ENCODE data around the gene CFAP43.

The CFAP43 gene

DNA sequence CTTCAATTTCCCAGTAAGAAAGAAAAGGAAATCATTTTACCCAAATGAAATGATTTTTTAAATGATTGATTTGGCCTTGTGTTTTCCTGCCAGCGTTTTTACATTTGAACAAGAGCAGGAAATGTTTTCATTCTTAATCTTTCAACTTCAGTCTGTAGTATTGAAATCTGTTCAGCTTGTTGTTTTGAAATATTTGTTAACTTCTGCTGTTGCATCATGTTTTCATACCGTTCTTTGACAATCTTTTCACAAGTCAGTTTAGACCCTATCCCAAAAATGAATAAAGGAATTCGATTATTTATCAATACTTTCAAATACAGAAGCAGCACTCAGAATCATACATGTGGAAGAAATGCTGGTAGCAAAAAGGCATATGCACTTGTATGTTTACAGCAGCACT, 102.1 kb downstream of the CFAP43 start:
- DNase-seq, result no peak

DNA sequence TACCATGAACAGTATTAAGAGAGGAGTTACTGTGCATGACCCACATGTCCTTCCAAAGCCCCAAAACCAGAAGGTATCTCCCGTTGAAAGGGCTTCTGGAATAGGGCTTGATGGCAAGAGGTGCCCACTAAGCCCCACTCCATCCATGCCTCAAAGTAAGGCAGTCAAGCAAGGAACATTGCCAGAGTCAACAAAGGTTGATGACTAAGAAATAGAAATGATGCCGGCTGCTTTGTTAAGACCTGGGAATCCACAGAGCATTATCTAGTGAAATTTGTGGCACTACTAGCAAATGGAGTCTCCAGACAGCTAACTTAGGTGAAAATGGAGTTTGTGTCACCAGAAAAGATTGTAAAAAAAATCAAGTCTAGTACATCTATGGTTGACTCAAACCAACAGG, 104.0 kb downstream of the CFAP43 start:
- no peak for DNase-seq

DNA sequence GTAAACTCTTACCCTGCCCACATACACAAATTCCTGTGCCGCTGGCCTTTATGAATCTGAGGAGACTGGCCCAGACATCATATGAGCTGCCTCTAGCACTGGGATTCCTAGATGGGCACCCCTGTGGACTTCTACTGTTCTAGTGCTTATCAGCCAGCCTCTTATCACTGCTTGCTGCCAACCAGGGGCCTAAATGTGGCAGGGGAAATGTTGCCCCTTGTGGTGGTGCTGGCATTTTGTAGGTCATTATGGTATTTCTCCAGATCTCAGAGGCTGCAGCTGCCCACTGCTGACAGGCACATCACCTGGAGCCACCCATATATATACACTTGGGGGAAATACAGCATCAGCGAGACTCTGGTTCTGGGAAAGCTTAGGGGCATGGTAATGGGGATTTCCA, 104.8 kb downstream of the CFAP43 start:
- DNase-seq, result no peak

DNA sequence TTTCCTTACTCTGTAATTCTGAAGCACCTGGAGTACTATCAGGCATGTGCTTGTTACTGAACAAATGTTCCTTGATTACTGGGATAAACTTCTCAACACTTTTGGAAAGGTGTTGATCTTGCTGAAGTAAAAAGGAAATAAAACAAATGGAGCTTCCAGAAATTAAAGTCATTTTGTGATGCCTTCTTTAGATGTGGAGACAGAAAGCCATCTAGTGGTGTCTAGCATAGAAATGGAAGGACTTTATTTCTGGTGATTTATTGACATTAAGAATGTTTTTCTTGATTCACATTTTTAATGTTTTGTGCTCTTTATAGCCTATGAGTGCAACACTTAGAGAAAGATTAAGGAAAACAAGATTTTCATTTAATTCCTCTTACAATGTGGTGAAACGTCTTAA, 108.8 kb downstream of the CFAP43 start:
- no peak for DNase-seq

DNA sequence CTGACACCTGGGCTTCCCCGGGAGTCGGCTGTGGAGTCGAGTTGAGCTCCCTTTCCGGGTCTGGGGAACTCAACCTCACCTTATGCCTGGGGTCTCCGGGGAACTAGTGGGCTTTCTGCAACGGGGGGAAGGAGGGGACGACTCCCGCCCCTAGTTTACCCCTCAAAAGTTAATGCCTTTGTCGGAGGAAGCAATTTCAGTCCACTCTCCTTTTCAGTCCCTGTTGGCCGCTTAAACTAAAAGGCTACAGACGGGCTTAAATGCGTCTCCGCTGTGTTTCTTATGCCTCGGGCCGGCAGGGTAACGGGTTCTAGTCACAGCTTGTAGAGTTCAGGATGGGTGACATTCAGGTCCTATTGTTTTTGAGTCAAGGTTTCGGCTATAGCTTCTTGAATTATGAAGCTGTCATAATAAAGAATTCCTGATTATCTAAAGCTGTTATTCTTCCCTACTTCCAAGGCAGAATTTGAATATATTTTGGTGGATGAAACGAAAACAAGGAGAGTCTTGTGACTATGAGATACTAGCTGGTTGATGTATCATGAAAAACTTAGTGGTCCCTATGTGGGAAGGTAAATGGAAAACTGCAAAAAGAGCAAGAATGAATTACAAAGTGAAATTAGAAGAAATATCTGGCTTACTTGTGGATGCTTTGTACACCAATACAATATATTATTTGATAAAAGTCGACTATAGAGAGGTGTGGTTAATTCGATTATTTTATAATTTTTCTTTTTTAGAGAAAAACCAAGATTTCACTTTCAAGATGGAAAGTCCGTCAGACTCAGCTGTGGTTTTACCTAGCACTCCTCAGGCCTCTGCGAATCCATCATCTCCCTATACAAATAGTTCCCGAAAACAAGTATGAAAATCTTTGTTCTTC, 109.7 kb downstream of the CFAP43 start:
- DNase-seq, result no peak

DNA sequence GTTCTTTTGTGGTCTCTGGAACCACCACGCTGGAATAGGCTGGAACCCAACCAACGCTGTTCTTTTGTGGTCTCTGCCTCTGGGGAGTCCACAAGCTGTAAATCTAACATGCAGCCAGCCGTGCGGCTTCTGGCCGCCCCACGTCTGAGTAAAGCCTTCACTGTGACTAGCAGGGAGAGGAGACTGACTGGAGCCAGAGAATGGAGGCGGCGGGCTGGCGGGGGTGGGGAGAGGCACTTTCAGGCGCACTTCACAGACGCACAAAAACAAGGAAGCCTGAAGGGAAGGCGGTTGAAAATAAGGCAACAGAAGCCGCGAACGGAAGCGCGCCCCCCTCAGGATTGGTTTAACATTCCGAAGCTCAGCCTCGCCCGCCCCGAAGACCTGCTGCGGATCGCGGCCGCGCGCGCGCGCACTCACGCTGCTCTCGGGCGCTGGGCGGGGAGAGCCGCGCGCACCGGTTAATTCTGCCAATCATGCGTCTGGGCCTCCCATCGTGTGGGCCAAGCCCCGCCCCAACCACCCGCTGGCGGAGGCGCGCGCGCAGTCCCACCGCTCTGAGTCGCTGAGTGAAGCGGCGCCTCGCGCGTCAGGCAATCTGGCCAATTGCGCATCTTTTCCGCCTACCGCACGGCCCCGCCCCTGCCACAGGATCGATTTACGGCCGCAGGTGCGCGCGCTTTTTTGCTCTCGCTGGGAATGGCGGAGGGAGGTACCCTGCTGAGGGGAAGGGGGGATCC, 110.5 kb downstream of the CFAP43 start, which contains the start of gene SFR1:
Gene SFR1, plus strand, starts transcription at position 687 of the 740 bp plus-strand sequence. Its CDS starts 13 bp downstream, at position 700.
- DNase-seq, result peak; percentile 89 to 96

DNA sequence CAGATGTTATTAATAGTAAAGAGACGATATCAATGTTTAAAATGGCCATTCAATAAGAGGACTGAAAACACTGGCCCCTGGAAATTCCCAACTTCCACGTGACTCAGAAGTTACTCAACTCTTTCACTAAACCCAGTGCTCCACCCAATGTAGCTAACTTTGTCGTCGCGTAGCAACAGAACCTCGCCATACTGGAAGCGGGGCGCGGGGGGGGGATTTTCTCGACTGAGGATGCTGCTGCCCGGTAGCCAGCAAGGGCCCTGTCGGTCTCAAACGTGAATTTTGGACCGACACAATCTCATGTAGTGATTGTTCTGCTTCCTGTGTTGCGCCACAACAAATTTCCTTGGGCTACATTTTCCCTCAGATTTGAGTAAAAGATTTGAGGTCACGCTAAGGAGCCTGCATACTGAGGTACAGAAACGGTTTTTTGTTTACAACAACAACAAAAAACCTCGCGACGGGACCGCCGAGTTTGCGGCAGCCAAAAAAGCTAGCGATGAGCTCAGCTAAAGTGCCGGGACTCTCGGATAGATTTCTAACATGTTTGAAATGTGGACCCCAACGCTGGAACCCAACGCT, 111.2 kb downstream of the CFAP43 start:
- DNase-seq, result peak; percentile 75 to 85

DNA sequence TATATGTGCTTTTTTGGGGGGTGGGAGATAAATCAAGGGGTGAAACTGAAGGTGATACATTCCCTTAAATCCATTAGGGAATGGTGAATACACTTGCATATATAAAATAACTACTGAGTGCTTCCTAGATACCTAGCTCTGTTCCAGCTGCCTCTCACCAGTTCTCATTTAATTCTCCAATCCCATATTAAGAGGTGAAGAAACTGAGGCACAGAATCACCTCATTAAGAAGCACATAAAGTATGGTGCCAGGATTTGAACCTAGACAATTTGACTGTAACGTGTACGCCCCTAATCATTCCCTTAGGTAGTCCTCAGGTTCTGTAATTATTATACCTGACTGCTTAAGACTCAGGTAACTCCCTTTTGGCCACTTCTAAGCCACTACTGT, 111.7 kb downstream of the CFAP43 start:
- DNase-seq, result no peak

DNA sequence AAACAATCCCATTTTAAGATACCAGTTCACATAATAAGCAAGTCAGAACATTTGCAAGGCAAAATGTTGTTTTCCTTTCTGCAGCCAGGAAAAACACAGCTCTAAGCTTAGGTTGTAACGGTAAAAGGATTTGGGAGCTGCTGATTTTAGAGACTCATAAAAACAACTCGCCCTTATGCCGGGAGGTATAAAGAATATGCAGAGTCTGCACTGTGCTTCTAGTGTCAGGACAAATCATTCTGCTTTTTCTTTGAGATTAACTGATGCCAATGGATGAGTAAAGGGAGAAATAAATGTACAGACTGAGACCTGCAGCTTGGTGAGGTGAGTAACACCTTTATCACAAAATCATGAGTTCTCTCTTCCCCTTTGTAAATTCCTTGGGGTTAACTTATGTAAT, 112.2 kb downstream of the CFAP43 start:
- DNase-seq, result no peak

DNA sequence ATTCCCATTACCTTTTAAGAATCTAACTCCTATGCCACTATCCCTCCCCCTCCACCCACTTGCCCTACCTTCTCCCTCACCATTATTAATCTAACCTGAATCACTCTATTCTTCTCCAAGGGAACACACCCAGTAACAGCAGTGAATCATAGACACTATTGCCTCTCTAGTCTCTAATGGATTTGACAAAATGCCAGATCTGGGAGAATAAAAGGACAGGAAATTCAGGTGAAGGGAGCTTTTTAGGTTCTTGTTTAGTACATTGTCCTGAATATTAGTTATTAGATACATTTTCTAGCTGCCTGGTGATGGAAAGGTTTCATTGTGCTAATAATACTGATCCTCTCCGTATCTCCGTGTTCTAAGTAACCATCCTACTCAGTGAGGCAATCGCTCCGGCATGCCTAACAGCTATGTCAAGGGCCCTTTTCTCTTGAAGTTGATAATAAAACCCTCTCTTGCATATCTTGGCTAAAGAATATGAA, 114.3 kb downstream of the CFAP43 start:
- no peak for DNase-seq

DNA sequence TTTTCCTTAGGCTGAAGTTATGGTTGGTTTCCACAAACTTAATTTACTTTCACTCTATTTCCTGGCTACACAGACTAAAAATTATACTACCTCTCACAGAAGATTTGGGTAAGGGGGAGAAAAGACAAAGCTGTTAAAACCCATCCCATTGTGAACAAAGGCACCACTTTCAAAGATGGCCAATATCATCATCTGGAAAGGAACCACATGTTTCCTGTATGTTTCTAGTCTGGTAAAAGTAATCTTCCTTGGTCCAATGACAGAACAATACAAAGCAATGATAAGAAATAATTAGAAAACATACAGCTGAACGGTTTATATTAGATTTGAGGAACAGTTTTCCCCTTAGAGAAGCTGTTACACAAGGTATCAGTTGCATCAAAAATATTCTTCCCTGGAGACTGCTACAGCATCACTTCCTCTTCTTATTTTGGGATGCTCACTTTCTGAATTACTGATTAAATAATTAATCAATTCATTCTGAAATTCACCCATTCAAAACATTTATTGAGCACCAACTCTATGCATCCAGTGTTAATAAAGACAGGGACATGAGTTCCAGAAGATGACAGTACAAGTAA, 118.7 kb downstream of the CFAP43 start:
- no peak for DNase-seq

DNA sequence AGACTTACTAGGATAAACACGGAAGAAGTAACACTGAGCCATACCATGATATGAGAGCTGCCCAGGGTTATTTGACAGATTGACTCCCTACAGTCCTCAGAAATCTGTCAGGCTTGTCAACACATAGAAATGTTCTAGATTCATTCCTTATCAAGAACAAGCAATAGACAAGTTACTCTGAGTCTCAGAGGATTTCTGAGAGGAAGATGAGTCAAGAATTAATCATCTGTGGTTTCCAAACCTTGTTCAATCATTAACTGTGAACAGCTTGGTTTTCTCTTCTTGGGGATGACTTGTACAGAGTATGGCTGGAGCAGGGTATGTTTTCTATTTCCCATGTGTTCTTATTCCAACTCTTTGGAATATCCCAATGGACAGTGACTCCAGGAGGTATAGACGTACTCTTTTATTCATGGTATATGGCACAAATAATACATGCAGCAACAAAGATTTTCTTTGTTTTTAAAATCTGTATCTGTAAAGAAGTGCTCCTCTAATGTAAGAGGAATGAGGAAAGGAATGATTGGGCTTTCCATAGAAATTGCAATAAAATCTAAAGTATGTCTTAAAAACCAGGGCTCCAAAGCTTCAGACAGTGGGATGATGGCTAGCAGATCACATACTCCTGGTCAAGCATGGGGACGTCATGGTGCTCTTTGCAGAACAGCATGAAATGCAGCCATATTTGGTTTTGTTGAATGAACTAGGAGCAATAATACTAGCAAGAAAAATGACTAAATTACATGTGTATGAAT, 122.1 kb downstream of the CFAP43 start:
- peak in 1 of 2 donors; percentile 18 for DNase-seq

DNA sequence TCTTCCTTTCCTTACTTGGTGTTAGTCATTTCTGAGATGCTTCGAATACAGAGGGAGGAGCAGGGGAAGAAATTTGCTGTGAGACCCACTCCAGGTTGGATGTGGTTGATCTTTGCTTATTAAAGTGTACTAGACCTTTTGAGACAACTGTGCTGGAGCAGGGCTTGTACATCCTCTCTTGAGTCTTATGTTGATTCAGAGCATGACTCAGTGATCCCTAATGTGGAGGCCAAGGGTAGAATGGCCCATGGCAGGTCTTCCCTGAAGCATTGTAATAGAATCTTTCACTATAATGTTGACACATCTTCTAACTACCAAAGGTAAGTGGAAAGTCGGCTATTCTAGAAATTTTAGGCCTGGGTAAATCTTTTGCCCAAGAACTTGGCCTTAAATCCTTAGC, 127.2 kb downstream of the CFAP43 start:
- no peak for DNase-seq

DNA sequence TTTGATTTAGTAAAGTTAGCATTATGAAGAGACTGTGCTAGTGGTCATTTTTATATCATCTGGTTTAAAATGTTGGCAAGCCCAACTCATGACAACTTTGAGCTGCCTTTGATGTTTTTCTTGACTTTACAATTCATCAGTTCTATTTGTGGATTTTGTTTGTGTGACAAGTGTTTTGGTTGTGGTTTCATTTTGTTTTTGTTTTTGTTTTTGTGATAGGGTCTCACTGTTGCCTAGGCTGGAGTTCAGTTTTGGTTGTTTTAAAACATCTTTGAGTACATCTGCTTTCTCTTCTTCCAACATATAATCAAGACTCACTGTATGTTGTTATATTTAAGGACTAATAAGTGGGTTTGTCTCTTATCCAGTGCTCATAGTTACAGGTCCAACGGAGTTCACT, 127.7 kb downstream of the CFAP43 start:
- no peak for DNase-seq

DNA sequence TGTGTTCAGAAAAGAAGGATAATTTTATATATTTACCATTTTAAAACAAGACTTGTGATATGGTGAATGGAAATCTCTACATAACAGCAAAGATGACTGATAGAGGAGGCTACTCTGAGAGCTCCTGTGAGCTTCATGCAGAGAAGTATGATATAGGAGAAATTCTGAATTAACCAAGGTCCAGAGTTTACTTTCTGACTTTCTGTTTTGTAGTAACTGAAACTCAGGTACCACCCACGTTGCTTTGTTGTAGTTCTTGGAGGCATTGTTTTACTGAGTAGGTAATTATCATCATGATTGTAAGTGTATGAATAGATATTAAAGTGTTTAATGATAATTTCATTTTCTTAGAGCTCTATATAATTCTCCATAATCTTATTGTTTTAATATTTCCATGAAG, 128.2 kb downstream of the CFAP43 start:
- DNase-seq, result no peak

DNA sequence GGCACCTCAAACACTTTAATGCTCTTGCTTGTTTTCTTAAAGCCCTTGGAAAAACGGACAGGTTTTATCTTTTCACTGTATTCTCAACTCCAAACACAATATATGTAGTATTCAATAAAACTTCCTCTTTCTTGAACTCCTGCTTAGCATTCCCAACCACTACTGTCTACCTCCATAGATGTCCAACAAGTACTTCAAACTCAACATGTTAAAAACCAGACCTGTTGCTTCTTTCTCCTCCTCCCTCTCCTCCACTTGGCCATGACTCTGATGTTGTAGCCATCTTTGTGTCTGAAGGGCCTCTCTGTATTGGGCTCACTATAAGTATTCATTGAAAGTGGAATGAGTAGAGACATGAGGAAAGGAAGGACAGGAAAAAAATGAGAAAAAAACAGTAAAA, 130.3 kb downstream of the CFAP43 start:
- DNase-seq, result no peak

DNA sequence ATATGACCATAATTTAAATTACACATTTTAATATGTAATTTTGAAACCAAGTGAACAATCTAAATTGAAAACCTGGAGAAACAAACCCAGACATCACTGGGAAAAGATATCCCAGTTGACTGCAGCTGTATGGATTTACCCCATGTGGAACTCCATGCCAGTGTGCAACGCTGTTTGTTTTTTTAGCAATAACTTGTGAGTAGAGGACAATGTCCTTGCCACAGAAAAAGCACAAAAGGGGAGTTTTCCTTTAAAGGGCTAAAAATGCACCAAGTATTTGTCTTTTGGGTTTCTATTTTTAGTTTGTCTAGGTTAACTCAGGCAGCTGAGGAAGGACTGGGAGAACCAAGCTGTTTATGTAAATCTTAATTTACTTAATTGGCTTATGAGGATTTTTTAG, 131.4 kb downstream of the CFAP43 start:
- no peak for DNase-seq

DNA sequence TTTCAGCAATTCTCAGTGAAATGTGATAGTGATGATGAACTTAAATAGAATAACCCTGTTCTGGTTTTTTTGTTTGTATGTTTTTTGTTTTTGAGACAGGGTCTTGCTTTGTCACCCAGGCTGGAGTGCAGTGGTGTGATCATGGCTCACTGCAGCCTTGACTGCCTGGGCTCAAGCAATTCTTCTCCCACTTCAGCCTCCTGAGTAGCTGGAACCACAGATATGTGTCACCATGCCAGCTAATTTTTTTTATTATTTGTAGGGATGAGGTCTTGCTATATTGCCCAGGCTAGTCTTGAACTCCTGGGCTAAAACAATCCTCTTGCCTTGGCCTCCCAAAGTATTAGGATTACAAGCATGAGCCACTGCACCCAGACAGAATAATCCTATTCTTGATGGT, 132.2 kb downstream of the CFAP43 start:
- DNase-seq, result no peak

DNA sequence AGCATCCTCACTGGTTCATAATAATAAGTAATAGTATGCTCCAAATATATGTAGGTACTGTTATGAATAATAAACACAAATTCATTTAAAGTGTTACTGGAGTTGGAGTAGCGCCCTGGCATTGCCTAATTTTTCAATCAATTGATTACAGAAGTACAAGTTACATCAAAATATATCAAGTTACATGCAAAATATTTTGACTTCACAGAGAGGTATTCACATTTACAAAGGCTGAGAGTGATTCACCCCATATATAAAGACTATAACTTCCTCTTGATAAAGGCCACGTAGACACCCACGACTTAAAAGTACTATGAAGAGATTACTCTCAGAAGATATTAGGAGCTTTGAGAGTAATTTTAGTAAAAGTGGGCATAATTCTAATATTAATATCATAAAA, 132.9 kb downstream of the CFAP43 start:
- no peak for DNase-seq

DNA sequence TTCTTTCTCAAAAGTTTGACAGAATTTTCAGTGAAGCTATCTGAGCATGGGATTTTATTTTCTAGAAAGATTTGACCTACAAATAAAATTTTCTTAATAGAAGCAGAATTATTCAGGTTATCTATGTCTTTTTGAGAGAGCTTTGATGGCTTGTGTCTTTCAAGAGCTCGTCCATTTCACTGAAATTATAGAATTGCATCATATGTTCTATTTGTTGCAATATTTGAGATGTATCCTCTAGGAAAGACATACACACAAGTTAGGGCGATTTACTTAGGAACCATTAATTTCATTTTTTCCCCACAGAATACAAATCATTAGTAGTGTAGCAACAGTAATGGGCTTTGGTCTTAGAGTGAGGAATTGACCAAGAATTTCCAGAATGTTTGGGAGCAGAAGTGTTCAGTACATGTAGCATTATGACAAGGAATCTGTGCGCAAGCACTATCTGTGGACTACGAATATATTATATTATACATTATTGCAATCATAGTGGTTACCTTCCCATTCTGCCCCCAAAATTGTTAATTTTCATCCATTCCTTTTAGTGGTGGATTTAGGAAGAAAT, 133.7 kb downstream of the CFAP43 start:
- DNase-seq, result no peak

DNA sequence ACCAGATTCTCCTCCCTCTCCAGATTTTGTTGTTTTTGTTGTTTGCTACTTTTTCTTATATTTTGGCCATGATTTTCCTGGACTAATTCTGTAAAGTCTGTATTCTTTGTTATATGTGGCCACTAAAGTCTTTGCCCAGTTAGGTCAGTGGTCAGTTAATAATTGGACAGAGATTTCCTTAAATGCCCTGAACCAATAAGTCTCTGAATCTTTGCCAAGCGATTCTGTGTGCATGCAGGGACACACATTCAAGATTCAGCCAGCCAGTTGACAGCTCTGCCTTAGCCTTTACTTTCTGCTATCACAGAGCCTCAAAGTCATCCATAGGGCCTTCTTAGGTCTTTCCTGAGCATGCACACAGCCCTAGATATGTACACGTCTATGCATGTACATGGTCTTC, 135.5 kb downstream of the CFAP43 start:
- no peak for DNase-seq

DNA sequence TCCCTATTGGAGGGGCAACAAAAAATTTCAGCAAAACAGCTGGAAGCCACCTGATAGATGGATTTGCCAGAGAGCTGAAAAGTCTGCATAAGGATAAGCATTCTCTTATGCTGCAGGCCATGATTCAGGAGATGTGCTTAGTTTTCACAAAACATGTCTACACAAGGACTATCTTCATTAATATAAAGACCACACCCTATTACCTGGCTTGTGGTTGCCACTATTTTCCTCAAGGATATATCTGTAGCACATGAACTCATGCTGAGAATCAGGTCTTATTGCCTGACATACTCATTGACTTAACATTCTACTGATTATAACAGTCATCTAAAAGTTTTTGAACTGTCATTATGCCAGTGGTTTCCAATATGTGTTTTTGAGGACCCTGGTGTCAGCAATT, 139.4 kb downstream of the CFAP43 start:
- no peak for DNase-seq

Measured in bone marrow (tissue), 2 donors.